Spleen (tissue), 11 donors: ENCODE measurements around the gene ERFE. TPM values are rescaled to one million over a fixed set of nuclear protein-coding genes. Genes with fewer than 3 reads are reported as not detected.

Experiments used
- DNase-seq: peaks from one replicate; pipeline ENCODE4 v3.0.0-alpha.2; 2020
- H3K27ac ChIP-seq, 8 donors: fragments of 200-600 bp; sonication (generic) in 7 of 8; 1 replicate in 4 of 8; 2 replicates in 4 of 8; pipeline versions ENCODE4 v1.5.0 to v1.8.0; 2016 to 2021; ENCODE audit warnings: inconsistent platforms in 4 of 8, mild to moderate bottlenecking in 4 of 8, moderate library complexity in 1 of 8
- H3K27me3 ChIP-seq, 7 donors: fragments of 200-600 bp; sonication (generic) in 6 of 7; replicated peaks in 1 of 7; 1 replicate in 4 of 7; 2 replicates in 3 of 7; pipeline versions ENCODE4 v1.5.0 to v1.8.0; 2016 to 2021; ENCODE audit warnings: inconsistent platforms in 3 of 7, mild to moderate bottlenecking in 1 of 7
- H3K36me3 ChIP-seq, 6 donors: fragments of 200-600 bp; sonication (generic) in 5 of 6; 1 replicate in 4 of 6; 2 replicates in 2 of 6; pipeline versions ENCODE4 v1.5.0 to v1.8.0; 2016 to 2021; ENCODE audit warnings: inconsistent platforms in 2 of 6
- H3K4me1 ChIP-seq, 6 donors: fragments of 200-600 bp; sonication (generic) in 5 of 6; 1 replicate in 3 of 6; 2 replicates in 3 of 6; pipeline versions ENCODE4 v1.5.0 to v1.8.0; 2016 to 2021; ENCODE audit warnings: inconsistent platforms in 3 of 6
- H3K4me3 ChIP-seq, 8 donors: fragments of 200-600 bp; sonication (generic) in 7 of 8; 1 replicate in 4 of 8; 2 replicates in 4 of 8; pipeline versions ENCODE4 v1.5.0 to v1.8.0; 2016 to 2021; ENCODE audit warnings: inconsistent platforms in 4 of 8, mild to moderate bottlenecking in 4 of 8, moderate library complexity in 2 of 8
- H3K9me3 ChIP-seq, 8 donors: fragments of 200-600 bp; sonication (generic) in 7 of 8; 1 replicate in 4 of 8; 2 replicates in 4 of 8; pipeline versions ENCODE4 v1.5.0 to v1.8.0; 2016 to 2021; ENCODE audit warnings: inconsistent platforms in 4 of 8
- POLR2A ChIP-seq, 3 donors: fragments of 450-650 bp; IDR thresholded peaks; one replicate each; pipeline ENCODE4 v1.5.1; 2017; ENCODE audit warnings: antibody characterized with exemption in 3 of 3, mild to moderate bottlenecking in 1 of 3
- POLR2AphosphoS5 ChIP-seq, 3 donors: sonication (generic); formaldehyde crosslinking; IDR thresholded peaks; one replicate each; pipeline ENCODE4 v1.5.1; 2017; ENCODE audit warnings: antibody characterized with exemption in 3 of 3
- WGBS, 5 donors: extraction: QIAGEN DNeasy Blood & Tissue Kit in 3 of 5; methylation state at CpG; one replicate each; pipeline versions ENCODE4 v1.1.5 to v1.1.7; 2013 to 2018; 5-methylcytosine and 5-hydroxymethylcytosine counted together
- intact Hi-C: fragments of 100-400 bp; cut with DNase I; formaldehyde crosslinking; loops from one replicate; pipeline ENCODE4 v1.15.0; 2023; ENCODE audit warnings: low total_unique reads
- polyA plus RNA-seq, 3 donors: library from polyadenylated mRNA; stranded (reverse); fragments of 200-250 nt; gene quantifications; one replicate each; pipeline ENCODE4 v1.2.1, GENCODE V29; 2013
- total RNA-seq, 7 donors: library from RNA; depleted of rRNA in 3 of 7; stranded (reverse); fragments of >200 nt in 3 of 7; fragmentation: NEBNext Ultra II Directional in 4 of 7; extraction: Animal tissue kit (Norgen Biotek cat#: 25700) in 4 of 7; gene quantifications; one replicate each; pipeline versions ENCODE4 v1.1.0 to v1.2.1, GENCODE V29; 2016 to 2021
- TF ChIP-seq, protein P1 (sequence below), 11 experiments: fragments of 200-600 bp in 7 of 11; fragments of 450-650 bp in 4 of 11; sonication (generic) in 4 of 11; IDR thresholded peaks in 8 of 11; conservative IDR thresholded peaks in 3 of 11; 1 replicate in 7 of 11; 2 replicates in 4 of 11; pipeline versions ENCODE4 v1.4.0 to v1.8.0; 2016 to 2021; ENCODE audit warnings: antibody characterized with exemption in 11 of 11, inconsistent platforms in 4 of 11, mild to moderate bottlenecking in 1 of 11
- donor health status: healthy with polysubstance abuse.
- donor health status: DM: no; HTN: no; CAD: no; lungs with moderate emphysema.
- donor health status: DM: no; HTN: no; CAD: no.
- donor health status: Bipolar disorder and iron deficiency.
- donor health status: healthy.
- donor health status: DM: no; HTN: no; CAD: no.
- donor health status: DM: yes; HTN: yes; CAD: no.

The ERFE gene
- total and polyA plus RNA-seq, 10 donors = 0.06 to 11.0 (median 1.2) TPM

DNA sequence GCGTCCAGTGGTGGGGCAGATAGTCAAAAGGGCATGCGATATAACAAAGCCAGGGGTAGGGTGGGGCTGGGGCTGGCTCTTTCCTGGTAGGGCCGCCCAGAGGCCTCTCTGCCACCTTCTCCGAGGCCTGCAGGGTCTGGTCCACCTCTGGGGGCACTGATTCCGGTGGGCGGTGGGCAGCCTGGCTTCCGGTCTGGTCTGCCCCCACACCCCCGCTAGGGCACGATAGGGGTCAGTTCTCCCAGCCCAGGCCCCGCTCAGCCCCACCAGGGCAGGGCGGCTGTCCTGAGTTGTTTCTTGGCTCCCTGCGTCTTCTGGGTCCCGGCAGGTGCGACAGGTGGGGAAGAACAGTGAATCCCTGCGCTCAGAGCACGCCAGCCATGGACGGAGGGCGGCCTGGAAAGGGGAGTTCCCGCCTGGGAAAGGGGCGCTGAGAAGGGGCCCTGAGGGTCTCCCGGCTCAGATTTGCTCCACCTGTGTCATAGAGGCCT, 707 bp upstream of the ERFE start:
- no peaks in the 10 kb centered on the region for H3K36me3 ChIP-seq
- TF ChIP-seq, protein P1, sequence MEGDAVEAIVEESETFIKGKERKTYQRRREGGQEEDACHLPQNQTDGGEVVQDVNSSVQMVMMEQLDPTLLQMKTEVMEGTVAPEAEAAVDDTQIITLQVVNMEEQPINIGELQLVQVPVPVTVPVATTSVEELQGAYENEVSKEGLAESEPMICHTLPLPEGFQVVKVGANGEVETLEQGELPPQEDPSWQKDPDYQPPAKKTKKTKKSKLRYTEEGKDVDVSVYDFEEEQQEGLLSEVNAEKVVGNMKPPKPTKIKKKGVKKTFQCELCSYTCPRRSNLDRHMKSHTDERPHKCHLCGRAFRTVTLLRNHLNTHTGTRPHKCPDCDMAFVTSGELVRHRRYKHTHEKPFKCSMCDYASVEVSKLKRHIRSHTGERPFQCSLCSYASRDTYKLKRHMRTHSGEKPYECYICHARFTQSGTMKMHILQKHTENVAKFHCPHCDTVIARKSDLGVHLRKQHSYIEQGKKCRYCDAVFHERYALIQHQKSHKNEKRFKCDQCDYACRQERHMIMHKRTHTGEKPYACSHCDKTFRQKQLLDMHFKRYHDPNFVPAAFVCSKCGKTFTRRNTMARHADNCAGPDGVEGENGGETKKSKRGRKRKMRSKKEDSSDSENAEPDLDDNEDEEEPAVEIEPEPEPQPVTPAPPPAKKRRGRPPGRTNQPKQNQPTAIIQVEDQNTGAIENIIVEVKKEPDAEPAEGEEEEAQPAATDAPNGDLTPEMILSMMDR (IDR thresholded peaks at IDR 0.05 in 8 of 11, conservative IDR thresholded peaks at IDR 0.05 in 3 of 11) = no peak
- no peak for TF ChIP-seq POLR2A (IDR thresholded peaks at IDR 0.05)
- no peak for TF ChIP-seq POLR2AphosphoS5 (IDR thresholded peaks at IDR 0.05)
- DNase-seq = peak; percentile 69
- H3K4me1 ChIP-seq = peaks cover 0 to 33% (median 24%) of the 10 kb centered on the region in 6 donors
- H3K4me3 ChIP-seq = no peak overlapping the region
- intact Hi-C loops = no loop called here
- whole genome bisulfite sequencing, 5 donors = 66 to 73% (median 68%) methylated on average over 15 to 21 of the region's 21 CpGs
- peaks cover 0 to 56% (median 21%) of the 10 kb centered on the region in 7 donors for H3K27me3 ChIP-seq
- H3K27ac ChIP-seq = no peak overlapping the region
- no peaks in the 10 kb centered on the region for H3K9me3 ChIP-seq

DNA sequence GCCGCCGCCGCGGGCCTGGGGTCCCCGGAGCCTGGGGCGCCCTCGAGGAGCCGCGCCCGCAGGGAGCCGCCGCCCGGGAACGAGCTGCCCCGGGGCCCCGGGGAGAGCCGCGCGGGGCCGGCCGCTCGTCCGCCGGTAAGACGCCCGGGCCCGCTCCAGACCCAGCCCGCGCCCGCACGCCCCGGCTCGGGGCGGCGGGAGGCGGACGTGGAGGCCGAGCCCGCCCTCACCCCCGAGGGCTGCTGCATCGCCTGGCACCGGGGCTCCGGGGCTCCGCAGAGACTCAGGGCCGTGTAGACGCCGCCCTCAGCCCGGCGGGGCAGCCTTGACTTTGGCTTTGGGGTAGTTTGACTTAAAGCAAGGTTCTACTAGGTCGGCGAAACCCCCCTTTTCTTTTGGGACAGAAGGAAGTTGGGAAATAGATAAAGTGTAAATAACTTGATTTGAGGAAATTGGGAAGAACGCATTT, 335 bp downstream of the ERFE start:
- no peaks in the 10 kb centered on the region for H3K9me3 ChIP-seq

DNA sequence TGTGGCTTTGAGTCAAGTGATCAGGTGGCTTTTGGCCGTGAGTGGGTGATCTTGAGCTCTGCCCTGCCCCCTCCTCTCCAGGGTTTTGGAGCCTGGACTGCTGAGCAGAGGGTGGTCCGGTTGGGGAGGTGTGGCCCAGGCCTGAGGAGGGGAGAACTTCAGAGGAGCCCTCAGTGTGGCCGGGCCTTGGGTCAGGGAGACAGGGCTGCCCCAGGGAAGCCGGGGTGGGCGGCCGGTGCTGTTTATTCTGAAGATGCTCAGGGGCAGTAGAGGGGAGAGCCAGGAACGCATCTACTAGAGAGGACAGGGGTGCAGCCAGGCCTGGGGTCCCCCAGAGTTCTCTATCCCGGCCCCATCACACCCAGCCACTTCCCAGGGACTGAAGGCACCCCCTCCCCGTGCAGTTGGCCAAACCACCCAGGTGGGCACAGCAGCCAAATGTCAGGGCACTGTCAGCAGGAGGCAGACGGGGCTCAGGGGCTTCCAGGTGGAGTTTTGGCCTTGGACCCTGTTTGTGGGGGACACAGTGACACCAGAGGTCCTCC, 963 bp downstream of the ERFE start:
- intact Hi-C loops = no loop called here
- Histone ChIP-seq H3K27ac (no peak overlapping the region), H3K9me3 (no peaks in the 10 kb centered on the region), H3K4me3 (peak overlapping the region in 5 of 8 donors; percentile 0 to 66 (median 32)), H3K36me3 (no peaks in the 10 kb centered on the region), H3K4me1 (peaks cover 0 to 46% (median 35%) of the 10 kb centered on the region in 6 donors), H3K27me3 (peaks cover 0 to 73% (median 34%) of the 10 kb centered on the region in 7 donors)
- 34 to 48% (median 41%) methylated on average over 8 to 10 of the region's 10 CpGs for WGBS, 5 donors
- DNase-seq = peak; percentile 73
- TF ChIP-seq POLR2A (IDR thresholded peaks at IDR 0.05) (no peak), POLR2AphosphoS5 (IDR thresholded peaks at IDR 0.05) (no peak)
- TF ChIP-seq, protein P1 (IDR thresholded peaks at IDR 0.05 in 8 of 11, conservative IDR thresholded peaks at IDR 0.05 in 3 of 11) = no peak

More for the DNA sequence above, 335 bp downstream of the ERFE start:
- Histone ChIP-seq H3K4me1 (peaks cover 0 to 43% (median 33%) of the 10 kb centered on the region in 6 donors), H3K36me3 (no peaks in the 10 kb centered on the region), H3K27ac (no peak overlapping the region), H3K4me3 (peak overlapping the region in 6 of 8 donors; percentile 0 to 66 (median 32)), H3K27me3 (peaks cover 0 to 67% (median 31%) of the 10 kb centered on the region in 7 donors)
- DNase-seq = peak; percentile 78
- TF ChIP-seq POLR2AphosphoS5 (IDR thresholded peaks at IDR 0.05) = no peak
- TF ChIP-seq POLR2A (IDR thresholded peaks at IDR 0.05) = no peak
- TF ChIP-seq, protein P1 (IDR thresholded peaks at IDR 0.05 in 8 of 11, conservative IDR thresholded peaks at IDR 0.05 in 3 of 11) = no peak
- 1 to 2% (median 2%) methylated on average over 29 to 52 of the region's 52 CpGs for WGBS, 5 donors
- intact Hi-C loops = no loop called here
